H1 (cell line): ENCODE results near the gene SPAG16. TPM values are rescaled to one million over a fixed set of nuclear protein-coding genes. Genes with fewer than 3 reads are reported as not detected.

Experiments
- CBX5 ChIP-seq: fragments of 300-800, 300-1000 bp; sonication (generic); IDR thresholded peaks from 2 replicates; pipeline ENCODE4 v1.7.1; 2016; ENCODE audit warnings: antibody characterized with exemption, low read length, low read depth
- CTBP2 ChIP-seq: IDR thresholded peaks from 2 replicates; pipeline ENCODE4 v1.7.0; 2011; ENCODE audit warnings: borderline replicate concordance, mild to moderate bottlenecking, moderate library complexity, mixed read lengths, low read length; ENCODE audit not compliant: insufficient read depth, insufficient read length
- MAX ChIP-seq: IDR thresholded peaks from 2 replicates; pipeline ENCODE4 v1.6.1; 2012; ENCODE audit warnings: inconsistent platforms
- NANOG ChIP-seq: IDR thresholded peaks from 2 replicates; pipeline ENCODE4 v1.6.1; 2011; ENCODE audit warnings: low read length, low read depth, mild to moderate bottlenecking, inconsistent platforms; ENCODE audit not compliant: insufficient read depth, poor library complexity, severe bottlenecking
- RXRA ChIP-seq: IDR thresholded peaks from 2 replicates; pipeline ENCODE4 v1.6.1; 2011; ENCODE audit warnings: low read depth, mild to moderate bottlenecking, low read length, moderate library complexity; ENCODE audit not compliant: insufficient read depth
- SRF ChIP-seq: IDR thresholded peaks from 2 replicates; pipeline ENCODE4 v1.6.1; 2011; ENCODE audit warnings: mild to moderate bottlenecking, low read depth, low read length, moderate library complexity
- TEAD4 ChIP-seq: IDR thresholded peaks from 2 replicates; pipeline ENCODE4 v1.6.1; 2012; ENCODE audit warnings: low read depth, low read length, inconsistent platforms, mixed read lengths
- polyA plus RNA-seq, 7 experiments: library from polyadenylated mRNA; depleted of rRNA in 3 of 7; stranded (reverse) in 5 of 7; unstranded in 2 of 7; fragments of >200 nt in 5 of 7; fragments of 200-250 nt in 2 of 7; gene quantifications; 1 replicate in 5 of 7; 2 replicates in 1 of 7; 4 replicates in 1 of 7; pipeline versions ENCODE4 v1.2.1 to v1.2.3, GENCODE V29; 2011 to 2013; ENCODE audit warnings: missing spikeins in 2 of 7, mixed read lengths in 2 of 7
- total RNA-seq: library from RNA; stranded (reverse); fragmentation: NEBNext Ultra II Directional; extraction: Animal tissue kit (Norgen Biotek cat#: 25700); gene quantifications from 2 replicates; pipeline ENCODE4 v1.2.1, GENCODE V29; 2021

Gene SPAG16
- total and polyA plus RNA-seq, 2 of the 8 experiments (the other 6 are each of a cell fraction or from before 2014, with no cell fraction given), result 6.0 to 14.9 TPM

GRCh38 chr2:213787869-213788268 is 503.6 kb downstream of the SPAG16 start (continued):
- TF ChIP-seq NANOG (no peak), CBX5 (no peak), CTBP2 (no peak), TEAD4 (no peak), SRF (no peak), MAX (no peak), RXRA (no peak)
